HG03521 (cell line): Measurements from ENCODE around the gene MEF2B.
"Not testable (repeated sequence)": the region's sequence is repeated elsewhere in the genome, so short reads cannot be mapped to it uniquely, and the experiment has no call there.

Experiments
- ATAC-seq: cut with Tn5 transposase; IDR thresholded peaks from one replicate; pipeline ENCODE4 v1.9.1; 2021; ENCODE audit warnings: mild to moderate bottlenecking, moderate library complexity; ENCODE audit not compliant: unreplicated experiment

MEF2B gene

GRCh38 chr19:19193926-19194325, 23.9 kb upstream of the MEF2B start:
- ATAC-seq = no peak

- ATAC-seq = no peak
Observed at GRCh38 chr19:19192910-19193423, 22.9 kb upstream of the MEF2B start.

GRCh38 chr19:19192078-19192882, 22.2 kb upstream of the MEF2B start, which contains the start of the genes BORCS8 and RFXANK:
Gene BORCS8 (minus strand): TSS chr19:19192152. CDS start chr19:19192117, 35 bp downstream.
Gene RFXANK (plus strand): TSS chr19:19192258. CDS start chr19:19193947, 1,689 bp downstream.
- peak; percentile 78 for ATAC-seq

GRCh38 chr19:19191768-19192077, 21.7 kb upstream of the MEF2B start:
- ATAC-seq = no peak

GRCh38 chr19:19186742-19187141, 16.7 kb upstream of the MEF2B start:
- ATAC-seq = no peak

- no peak for ATAC-seq
Observed at GRCh38 chr19:19185853-19186740, 16.0 kb upstream of the MEF2B start.

- ATAC-seq = no peak
Observed at GRCh38 chr19:19181488-19181998, 11.5 kb upstream of the MEF2B start.

- ATAC-seq = no peak
Observed at GRCh38 chr19:19179548-19180441, 9.7 kb upstream of the MEF2B start.

GRCh38 chr19:19176950-19177349, 6.9 kb upstream of the MEF2B start:
- ATAC-seq = no peak

GRCh38 chr19:19173243-19173642, 3.2 kb upstream of the MEF2B start:
- not testable (repeated sequence) for ATAC-seq

- no peak for ATAC-seq
Observed at GRCh38 chr19:19171821-19172532, 1.9 kb upstream of the MEF2B start.

- ATAC-seq = no peak
Observed at GRCh38 chr19:19170873-19171672, 1.0 kb upstream of the MEF2B start.

- ATAC-seq = no peak
Observed at GRCh38 chr19:19169236-19170052, 619 bp downstream of the MEF2B start.

GRCh38 chr19:19167612-19168011, 2.5 kb downstream of the MEF2B start:
- no peak for ATAC-seq

GRCh38 chr19:19165396-19165795, 4.7 kb downstream of the MEF2B start:
- no peak for ATAC-seq

- ATAC-seq = no peak
Observed at GRCh38 chr19:19162495-19162894, 7.6 kb downstream of the MEF2B start.

- no peak for ATAC-seq
Observed at GRCh38 chr19:19160461-19161035, 9.5 kb downstream of the MEF2B start.

GRCh38 chr19:19159534-19159933, 10.5 kb downstream of the MEF2B start:
- ATAC-seq = no peak
